ENCODE measurements around the gene SPAG8.
A peak's percentile ranks its signal among the peaks of the same experiment; 100 is the strongest.

The SPAG8 gene

GRCh38 chr9:35771534-35771933 is 40.5 kb downstream of the SPAG8 start:
- peak; percentile 62 for DNase-seq

GRCh38 chr9:35771075-35771433 is 41.0 kb downstream of the SPAG8 start:
- no peak for DNase-seq

- DNase-seq: no peak
Measured at GRCh38 chr9:35769763-35770162, 42.3 kb downstream of the SPAG8 start.

- no peak for DNase-seq
Measured at GRCh38 chr9:35767458-35767857, 44.6 kb downstream of the SPAG8 start.

GRCh38 chr9:35766997-35767396 is 45.1 kb downstream of the SPAG8 start:
- DNase-seq: no peak

- DNase-seq: no peak
Measured at GRCh38 chr9:35763803-35764202, 48.3 kb downstream of the SPAG8 start.

- no peak for DNase-seq
Measured at GRCh38 chr9:35763181-35763580, 48.9 kb downstream of the SPAG8 start.

GRCh38 chr9:35760651-35761050 is 51.4 kb downstream of the SPAG8 start:
- DNase-seq: no peak

GRCh38 chr9:35759795-35760194 is 52.3 kb downstream of the SPAG8 start:
- DNase-seq: no peak

Measured in eye (tissue), 1 donor.